ENCODE data around the gene HDAC5.

The HDAC5 gene

GRCh38 chr17:44086364-44087311 is 36.8 kb downstream of the HDAC5 start:
- peak; percentile 71 for DNase-seq

- no peak for DNase-seq
Measured at GRCh38 chr17:44085908-44086307, 37.5 kb downstream of the HDAC5 start.

GRCh38 chr17:44084921-44085320 is 38.5 kb downstream of the HDAC5 start:
- no peak for DNase-seq

- DNase-seq = peak; percentile 61
Measured at GRCh38 chr17:44084131-44084538, 39.3 kb downstream of the HDAC5 start.

GRCh38 chr17:44083250-44083849 is 40.1 kb downstream of the HDAC5 start:
- DNase-seq = no peak

GRCh38 chr17:44082256-44082927 is 41.0 kb downstream of the HDAC5 start:
- DNase-seq = no peak

GRCh38 chr17:44081681-44082080 is 41.8 kb downstream of the HDAC5 start:
- no peak for DNase-seq

GRCh38 chr17:44079877-44080821 is 43.3 kb downstream of the HDAC5 start:
- no peak for DNase-seq

GRCh38 chr17:44078412-44078811 is 45.0 kb downstream of the HDAC5 start:
- DNase-seq = no peak

- no peak for DNase-seq
Measured at GRCh38 chr17:44077595-44077909, 45.9 kb downstream of the HDAC5 start.

- DNase-seq = no peak
Measured at GRCh38 chr17:44076716-44077594, 46.5 kb downstream of the HDAC5 start.

- DNase-seq = no peak
Measured at GRCh38 chr17:44075598-44076293, 47.7 kb downstream of the HDAC5 start.

- DNase-seq = no peak
Measured at GRCh38 chr17:44074911-44075285, 48.5 kb downstream of the HDAC5 start.

- no peak for DNase-seq
Measured at GRCh38 chr17:44074231-44074910, 49.1 kb downstream of the HDAC5 start.

GRCh38 chr17:44071772-44072171 is 51.7 kb downstream of the HDAC5 start:
- DNase-seq = no peak

GRCh38 chr17:44071198-44071520 is 52.3 kb downstream of the HDAC5 start:
- DNase-seq = no peak

- DNase-seq = peak; percentile 92
Measured at GRCh38 chr17:44070455-44071197, 52.8 kb downstream of the HDAC5 start, which contains the start of gene G6PC3. Gene G6PC3 (plus strand): TSS chr17:44070735. CDS start chr17:44070966, 231 bp downstream.

- DNase-seq = peak; percentile 20
Measured at GRCh38 chr17:44069974-44070454, 53.4 kb downstream of the HDAC5 start.

GRCh38 chr17:44067545-44067940 is 55.9 kb downstream of the HDAC5 start:
- no peak for DNase-seq

Measured in activated CD4-positive, alpha-beta T cell treated with anti-CD3 and anti-CD28 coated beads for 48 hours (primary cell).